Measurements from ENCODE around the gene GPR6.

Gene GPR6

GRCh38 chr6:110002676-110003075 lies 24.6 kb downstream of the GPR6 start:
- no peak for DNase-seq

- no peak for DNase-seq
Observed at GRCh38 chr6:110013386-110013785, 35.3 kb downstream of the GPR6 start.

- DNase-seq, result no peak
Observed at GRCh38 chr6:110015206-110015605, 37.1 kb downstream of the GPR6 start.

- no peak for DNase-seq
Observed at GRCh38 chr6:110017306-110017705, 39.2 kb downstream of the GPR6 start.

GRCh38 chr6:110017946-110018345 lies 39.8 kb downstream of the GPR6 start:
- no peak for DNase-seq

GRCh38 chr6:110018486-110018885 lies 40.4 kb downstream of the GPR6 start:
- no peak for DNase-seq

GRCh38 chr6:110020888-110021287 lies 42.8 kb downstream of the GPR6 start:
- DNase-seq, result peak; percentile 43 to 73 (median 66)

GRCh38 chr6:110029144-110029543 lies 51.0 kb downstream of the GPR6 start:
- DNase-seq, result no peak
